Thyroid gland (tissue), 4 donors: ENCODE measurements around the gene KIFC3.

Source experiments
- POLR2A ChIP-seq, 2 donors: fragments of 450-650 bp; IDR thresholded peaks; one replicate each; pipeline ENCODE4 v1.6.1; 2017; ENCODE audit warnings: antibody characterized with exemption in 2 of 2, mild to moderate bottlenecking in 2 of 2, moderate library complexity in 1 of 2
- TF ChIP-seq, protein P1 (sequence below), 6 experiments: fragments of 200-600 bp in 3 of 6; fragments of 450-650 bp in 3 of 6; sonication (generic) in 3 of 6; IDR thresholded peaks; one replicate each; pipeline ENCODE4 v1.5.1; 2016 to 2019; ENCODE audit warnings: antibody characterized with exemption in 6 of 6, mild to moderate bottlenecking in 2 of 6, inconsistent platforms in 1 of 6, moderate library complexity in 1 of 6

DNA sequence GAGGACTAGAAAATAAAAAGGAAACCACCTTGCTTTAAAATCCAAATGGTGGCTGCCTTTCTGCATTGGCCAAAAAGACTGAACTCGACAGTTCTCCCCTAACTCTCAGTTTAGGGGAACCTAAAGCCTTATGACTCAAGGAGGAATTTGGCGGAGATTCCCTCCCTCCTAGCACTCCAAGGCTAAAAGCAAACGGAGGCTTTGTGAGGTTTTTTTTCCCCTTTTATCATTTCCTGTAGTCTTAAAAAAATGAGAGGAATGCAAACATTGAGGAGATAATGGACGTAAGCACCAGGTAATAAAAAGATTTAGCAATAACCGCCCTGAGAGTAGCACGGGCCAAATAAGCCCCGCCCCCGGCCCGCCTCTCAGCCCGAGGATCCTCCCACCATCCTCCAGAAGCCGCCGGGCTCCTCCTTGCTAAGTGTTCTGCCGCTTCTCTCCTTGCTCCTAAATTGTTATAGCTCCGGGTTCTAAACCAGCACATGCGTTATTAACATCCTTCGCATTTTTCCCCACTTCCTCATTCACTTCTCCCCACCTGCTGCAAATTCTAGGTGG is 5.8 kb upstream of the KIFC3 start:
- TF ChIP-seq POLR2A (IDR thresholded peaks at IDR 0.05) = peak in 1 of 2 donors; percentile 75
- TF ChIP-seq, protein P1, sequence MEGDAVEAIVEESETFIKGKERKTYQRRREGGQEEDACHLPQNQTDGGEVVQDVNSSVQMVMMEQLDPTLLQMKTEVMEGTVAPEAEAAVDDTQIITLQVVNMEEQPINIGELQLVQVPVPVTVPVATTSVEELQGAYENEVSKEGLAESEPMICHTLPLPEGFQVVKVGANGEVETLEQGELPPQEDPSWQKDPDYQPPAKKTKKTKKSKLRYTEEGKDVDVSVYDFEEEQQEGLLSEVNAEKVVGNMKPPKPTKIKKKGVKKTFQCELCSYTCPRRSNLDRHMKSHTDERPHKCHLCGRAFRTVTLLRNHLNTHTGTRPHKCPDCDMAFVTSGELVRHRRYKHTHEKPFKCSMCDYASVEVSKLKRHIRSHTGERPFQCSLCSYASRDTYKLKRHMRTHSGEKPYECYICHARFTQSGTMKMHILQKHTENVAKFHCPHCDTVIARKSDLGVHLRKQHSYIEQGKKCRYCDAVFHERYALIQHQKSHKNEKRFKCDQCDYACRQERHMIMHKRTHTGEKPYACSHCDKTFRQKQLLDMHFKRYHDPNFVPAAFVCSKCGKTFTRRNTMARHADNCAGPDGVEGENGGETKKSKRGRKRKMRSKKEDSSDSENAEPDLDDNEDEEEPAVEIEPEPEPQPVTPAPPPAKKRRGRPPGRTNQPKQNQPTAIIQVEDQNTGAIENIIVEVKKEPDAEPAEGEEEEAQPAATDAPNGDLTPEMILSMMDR (IDR thresholded peaks at IDR 0.05) = no peak
